ENCODE data around the gene PTRH2.

Gene PTRH2

DNA sequence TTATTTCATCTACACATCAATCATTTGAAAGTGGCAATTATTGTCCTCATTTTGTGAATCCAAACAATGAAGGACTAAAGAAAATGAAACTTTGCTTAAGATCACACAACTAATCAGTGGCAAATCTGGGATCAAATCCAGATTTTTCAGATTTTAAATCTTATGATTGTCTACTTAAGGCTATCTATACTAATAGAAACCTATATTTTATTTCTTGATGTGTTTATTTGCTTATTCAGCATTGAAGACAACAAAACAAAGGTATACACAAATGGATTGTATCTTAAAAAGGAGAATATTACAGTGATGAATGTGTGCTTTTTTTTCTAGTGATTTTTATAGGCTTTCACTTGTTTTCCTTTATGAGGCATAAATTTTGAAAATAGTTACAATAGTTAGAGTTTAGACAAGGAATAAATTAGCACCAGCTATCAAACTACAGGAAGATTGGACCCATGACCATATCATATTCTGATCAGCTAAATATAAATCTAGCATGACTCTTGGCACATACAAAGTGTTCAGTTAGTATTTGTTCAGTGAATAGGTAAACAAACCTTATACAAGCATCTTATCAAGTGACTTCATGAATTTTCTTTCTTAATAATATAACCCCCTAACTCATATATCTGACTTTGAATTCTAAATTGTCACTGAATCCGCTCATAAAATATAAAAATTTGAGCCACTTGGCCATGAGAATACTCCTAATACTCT is 20.7 kb upstream of the PTRH2 start:
- Histone ChIP-seq H3K9me3 (ENCODE audit: control insufficient read depth, insufficient read depth, low read length) (no peaks in the 10 kb centered on the region), H4K20me1 (ENCODE audit: control insufficient read depth, insufficient read depth, low read depth, low read length) (no peaks in the 10 kb centered on the region), H3K27ac (ENCODE audit: low read depth, low read length) (no peak overlapping the region), H3K36me3 (ENCODE audit: control insufficient read depth, low read length) (peaks cover 4% of the 10 kb centered on the region; the same call in 1 of the 2 replicates), H3K79me2 (ENCODE audit: control insufficient read depth, low read length) (peaks cover 54% of the 10 kb centered on the region), H3F3A (ENCODE audit: control insufficient read depth, insufficient read depth) (0 out of 2 replicates have a peak, but pooled peaks cover 2% of the 10 kb centered on the region), H3K9me2 (replicated peaks; ENCODE audit: control insufficient read depth, low read length) (no peaks in the 10 kb centered on the region), H3K4me3 (ENCODE audit: low read length) (no peak overlapping the region), H3K27me3 (ENCODE audit: control insufficient read depth, low read length) (no peaks in the 10 kb centered on the region), H3K4me2 (ENCODE audit: low read length) (no peak overlapping the region), H3K4me1 (ENCODE audit: control insufficient read depth, low read length) (peaks cover 5% of the 10 kb centered on the region)
- TF ChIP-seq, protein P1, sequence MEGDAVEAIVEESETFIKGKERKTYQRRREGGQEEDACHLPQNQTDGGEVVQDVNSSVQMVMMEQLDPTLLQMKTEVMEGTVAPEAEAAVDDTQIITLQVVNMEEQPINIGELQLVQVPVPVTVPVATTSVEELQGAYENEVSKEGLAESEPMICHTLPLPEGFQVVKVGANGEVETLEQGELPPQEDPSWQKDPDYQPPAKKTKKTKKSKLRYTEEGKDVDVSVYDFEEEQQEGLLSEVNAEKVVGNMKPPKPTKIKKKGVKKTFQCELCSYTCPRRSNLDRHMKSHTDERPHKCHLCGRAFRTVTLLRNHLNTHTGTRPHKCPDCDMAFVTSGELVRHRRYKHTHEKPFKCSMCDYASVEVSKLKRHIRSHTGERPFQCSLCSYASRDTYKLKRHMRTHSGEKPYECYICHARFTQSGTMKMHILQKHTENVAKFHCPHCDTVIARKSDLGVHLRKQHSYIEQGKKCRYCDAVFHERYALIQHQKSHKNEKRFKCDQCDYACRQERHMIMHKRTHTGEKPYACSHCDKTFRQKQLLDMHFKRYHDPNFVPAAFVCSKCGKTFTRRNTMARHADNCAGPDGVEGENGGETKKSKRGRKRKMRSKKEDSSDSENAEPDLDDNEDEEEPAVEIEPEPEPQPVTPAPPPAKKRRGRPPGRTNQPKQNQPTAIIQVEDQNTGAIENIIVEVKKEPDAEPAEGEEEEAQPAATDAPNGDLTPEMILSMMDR (IDR thresholded peaks at IDR 0.05; ENCODE audit: low read depth, low read length, poor library complexity, severe bottlenecking), result no peak
- TF ChIP-seq EZH2phosphoT487 (IDR thresholded peaks at IDR 0.05; ENCODE audit: borderline replicate concordance, low read length), result no peak

DNA sequence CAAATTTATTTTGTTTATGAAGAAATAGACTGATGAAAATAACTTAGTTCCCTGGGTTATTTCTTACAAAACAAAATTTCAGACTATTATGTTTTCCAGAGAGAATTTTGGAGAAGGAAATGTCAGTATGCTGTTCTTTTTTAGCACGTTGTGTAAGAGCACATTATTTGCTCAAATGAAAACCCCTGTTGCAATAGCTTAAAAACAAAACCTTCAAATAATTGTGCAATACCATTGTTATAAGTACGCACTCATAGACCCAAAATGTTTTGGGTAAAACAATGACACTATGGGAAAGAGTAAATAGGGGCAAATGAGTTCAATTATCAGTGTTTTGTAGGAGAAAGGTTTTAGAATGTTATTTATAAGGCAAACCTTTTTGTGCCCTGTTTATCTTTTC is 18.5 kb upstream of the PTRH2 start:
- Histone ChIP-seq H3K36me3 (ENCODE audit: control insufficient read depth, low read length) (no peaks in the 10 kb centered on the region; the same call in 1 of the 2 replicates), H3K27ac (ENCODE audit: low read depth, low read length) (no peak overlapping the region), H4K20me1 (ENCODE audit: control insufficient read depth, insufficient read depth, low read depth, low read length) (no peaks in the 10 kb centered on the region), H3K79me2 (ENCODE audit: control insufficient read depth, low read length) (peaks cover 74% of the 10 kb centered on the region), H3K4me3 (ENCODE audit: low read length) (no peak overlapping the region), H3K9me3 (ENCODE audit: control insufficient read depth, insufficient read depth, low read length) (no peaks in the 10 kb centered on the region), H3F3A (ENCODE audit: control insufficient read depth, insufficient read depth) (0 out of 2 replicates have a peak, but pooled peaks cover 2% of the 10 kb centered on the region), H3K4me1 (ENCODE audit: control insufficient read depth, low read length) (peaks cover 5% of the 10 kb centered on the region), H3K4me2 (ENCODE audit: low read length) (no peak overlapping the region), H3K27me3 (ENCODE audit: control insufficient read depth, low read length) (no peaks in the 10 kb centered on the region), H3K9me2 (replicated peaks; ENCODE audit: control insufficient read depth, low read length) (no peaks in the 10 kb centered on the region)
- no peak for TF ChIP-seq EZH2phosphoT487 (IDR thresholded peaks at IDR 0.05; ENCODE audit: borderline replicate concordance, low read length)
- TF ChIP-seq, protein P1 (IDR thresholded peaks at IDR 0.05; ENCODE audit: low read depth, low read length, poor library complexity, severe bottlenecking), result no peak

DNA sequence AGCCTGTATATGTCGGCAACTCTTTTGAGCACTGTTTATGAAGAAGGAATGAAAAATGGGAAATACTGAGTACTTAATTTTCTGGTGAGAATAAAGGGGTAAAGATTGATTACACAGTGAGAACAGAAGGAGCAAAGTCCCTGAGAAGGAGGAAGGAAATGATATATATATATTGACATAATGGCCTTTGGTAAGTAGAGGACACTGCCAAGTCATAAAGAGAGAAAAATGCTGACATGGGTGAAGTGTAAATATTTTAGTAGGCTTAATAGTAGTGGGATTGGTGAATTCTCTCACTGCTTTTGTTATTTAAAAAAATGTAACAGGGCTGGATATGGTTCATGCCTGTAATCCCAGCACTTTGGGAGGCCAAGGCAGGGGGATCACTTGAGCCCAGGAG is 16.4 kb upstream of the PTRH2 start:
- H3K27ac ChIP-seq (ENCODE audit: low read depth, low read length), result no peak overlapping the region
- H3K27me3 ChIP-seq (ENCODE audit: control insufficient read depth, low read length), result no peaks in the 10 kb centered on the region
- H3F3A ChIP-seq (ENCODE audit: control insufficient read depth, insufficient read depth), result no peaks in the 10 kb centered on the region
- H3K4me3 ChIP-seq (ENCODE audit: low read length), result no peak overlapping the region
- no peak for TF ChIP-seq EZH2phosphoT487 (IDR thresholded peaks at IDR 0.05; ENCODE audit: borderline replicate concordance, low read length)
- TF ChIP-seq, protein P1 (IDR thresholded peaks at IDR 0.05; ENCODE audit: low read depth, low read length, poor library complexity, severe bottlenecking), result no peak
- no peaks in the 10 kb centered on the region for H3K4me1 ChIP-seq (ENCODE audit: control insufficient read depth, low read length)
- no peak overlapping the region for H3K4me2 ChIP-seq (ENCODE audit: low read length)
- no peaks in the 10 kb centered on the region for H3K9me3 ChIP-seq (ENCODE audit: control insufficient read depth, insufficient read depth, low read length)
- H3K79me2 ChIP-seq (ENCODE audit: control insufficient read depth, low read length), result peaks cover 82% of the 10 kb centered on the region
- no peaks in the 10 kb centered on the region for H3K36me3 ChIP-seq (ENCODE audit: control insufficient read depth, low read length)
- H4K20me1 ChIP-seq (ENCODE audit: control insufficient read depth, insufficient read depth, low read depth, low read length), result no peaks in the 10 kb centered on the region
- H3K9me2 ChIP-seq (replicated peaks; ENCODE audit: control insufficient read depth, low read length), result no peaks in the 10 kb centered on the region

All from DOHH2 (cell line).